GM12865 (cell line): ENCODE data around the gene IGFBPL1.
"Not testable (repeated sequence)": the region's sequence is repeated elsewhere in the genome, so short reads cannot be mapped to it uniquely, and the experiment has no call there.

Experiments used
- DNase-seq: peaks from one replicate; pipeline ENCODE4 v3.0.0; 2010; ENCODE audit warnings: low read depth
- H3K4me3 ChIP-seq: 2 replicates; pipeline ENCODE4 v1.5.1; 2011; ENCODE audit warnings: mild to moderate bottlenecking, low read depth, low read length, control low read depth
- TF ChIP-seq, protein P1 (sequence below): IDR thresholded peaks from 2 replicates; pipeline ENCODE4 v1.5.1; 2011; ENCODE audit warnings: low read length, control low read depth, low read depth, inconsistent platforms; ENCODE audit not compliant: insufficient read depth; ENCODE audit errors: missing control alignments

IGFBPL1 gene

GRCh38 chr9:38384990-38385848 lies 39.0 kb downstream of the IGFBPL1 start:
- H3K4me3 ChIP-seq, result no peak overlapping the region
- TF ChIP-seq, protein P1, sequence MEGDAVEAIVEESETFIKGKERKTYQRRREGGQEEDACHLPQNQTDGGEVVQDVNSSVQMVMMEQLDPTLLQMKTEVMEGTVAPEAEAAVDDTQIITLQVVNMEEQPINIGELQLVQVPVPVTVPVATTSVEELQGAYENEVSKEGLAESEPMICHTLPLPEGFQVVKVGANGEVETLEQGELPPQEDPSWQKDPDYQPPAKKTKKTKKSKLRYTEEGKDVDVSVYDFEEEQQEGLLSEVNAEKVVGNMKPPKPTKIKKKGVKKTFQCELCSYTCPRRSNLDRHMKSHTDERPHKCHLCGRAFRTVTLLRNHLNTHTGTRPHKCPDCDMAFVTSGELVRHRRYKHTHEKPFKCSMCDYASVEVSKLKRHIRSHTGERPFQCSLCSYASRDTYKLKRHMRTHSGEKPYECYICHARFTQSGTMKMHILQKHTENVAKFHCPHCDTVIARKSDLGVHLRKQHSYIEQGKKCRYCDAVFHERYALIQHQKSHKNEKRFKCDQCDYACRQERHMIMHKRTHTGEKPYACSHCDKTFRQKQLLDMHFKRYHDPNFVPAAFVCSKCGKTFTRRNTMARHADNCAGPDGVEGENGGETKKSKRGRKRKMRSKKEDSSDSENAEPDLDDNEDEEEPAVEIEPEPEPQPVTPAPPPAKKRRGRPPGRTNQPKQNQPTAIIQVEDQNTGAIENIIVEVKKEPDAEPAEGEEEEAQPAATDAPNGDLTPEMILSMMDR, result no peak
- no peak for DNase-seq

GRCh38 chr9:38382141-38382540 lies 42.1 kb downstream of the IGFBPL1 start:
- DNase-seq, result no peak
- TF ChIP-seq, protein P1, result no peak
- no peak overlapping the region for H3K4me3 ChIP-seq

DNA sequence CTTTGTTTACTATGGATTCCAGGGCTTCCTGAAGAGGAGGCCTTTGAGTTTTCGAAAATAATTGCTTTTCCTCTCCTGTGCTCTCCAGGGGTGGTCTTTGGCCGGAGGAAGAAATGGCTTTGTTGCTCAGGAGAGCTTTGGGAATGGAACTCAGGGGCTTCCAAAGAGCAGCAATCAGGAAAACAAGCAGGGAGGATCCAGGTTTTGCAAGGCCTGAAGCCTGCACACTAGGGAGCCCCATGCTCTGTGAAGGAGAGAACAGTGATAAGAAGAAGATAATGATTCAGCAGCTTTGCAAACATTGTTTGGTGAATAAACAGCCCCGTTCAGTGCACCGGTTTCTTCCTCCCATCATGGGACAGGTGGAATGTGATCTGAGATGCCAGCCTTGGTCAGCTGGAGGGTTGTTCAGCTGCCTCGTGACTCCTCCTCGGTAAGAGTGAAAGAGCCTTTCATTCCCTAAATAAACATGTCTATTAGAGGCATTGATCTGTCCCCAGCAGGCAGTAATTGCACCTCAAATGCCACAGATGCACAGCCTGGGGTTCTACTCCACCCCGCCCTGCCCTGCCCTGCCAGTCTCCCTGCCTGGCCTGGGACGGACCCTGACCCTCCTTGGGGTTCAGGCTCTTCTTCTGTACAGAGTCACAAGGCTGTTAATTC lies 43.3 kb downstream of the IGFBPL1 start:
- DNase-seq, result no peak
- no peak overlapping the region for H3K4me3 ChIP-seq
- TF ChIP-seq, protein P1, result no peak

DNA sequence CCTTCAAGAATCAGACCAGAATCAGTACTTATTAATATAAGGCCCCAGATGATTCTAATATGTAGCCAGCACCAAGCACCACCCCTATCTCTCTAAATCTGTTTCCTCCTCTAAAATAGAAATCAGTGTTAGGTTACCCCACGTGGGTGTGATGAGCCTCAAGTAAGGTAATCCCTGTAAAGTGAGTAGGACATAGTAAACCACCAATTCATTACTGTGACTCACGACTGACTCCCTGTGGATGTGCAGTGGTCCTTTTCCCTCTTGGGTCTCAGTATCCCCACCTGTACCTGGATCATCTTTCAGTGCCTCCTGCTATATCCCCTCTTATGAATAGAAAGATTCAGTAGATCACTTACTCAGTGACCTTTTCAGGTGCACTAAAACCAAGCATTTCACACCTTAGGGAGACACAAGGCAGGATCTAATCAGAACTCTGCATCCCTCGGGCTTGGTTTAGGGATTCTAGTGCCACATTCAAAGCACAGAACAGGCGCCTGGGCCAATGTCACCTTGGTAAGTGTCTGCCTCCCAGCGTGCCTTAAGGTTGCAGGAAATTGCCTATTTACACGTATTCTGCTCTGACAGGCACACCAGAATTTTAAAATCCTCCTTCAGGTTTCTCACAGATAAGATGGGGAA lies 43.9 kb downstream of the IGFBPL1 start:
- TF ChIP-seq, protein P1, result no peak
- no peak for DNase-seq
- no peak overlapping the region for H3K4me3 ChIP-seq

DNA sequence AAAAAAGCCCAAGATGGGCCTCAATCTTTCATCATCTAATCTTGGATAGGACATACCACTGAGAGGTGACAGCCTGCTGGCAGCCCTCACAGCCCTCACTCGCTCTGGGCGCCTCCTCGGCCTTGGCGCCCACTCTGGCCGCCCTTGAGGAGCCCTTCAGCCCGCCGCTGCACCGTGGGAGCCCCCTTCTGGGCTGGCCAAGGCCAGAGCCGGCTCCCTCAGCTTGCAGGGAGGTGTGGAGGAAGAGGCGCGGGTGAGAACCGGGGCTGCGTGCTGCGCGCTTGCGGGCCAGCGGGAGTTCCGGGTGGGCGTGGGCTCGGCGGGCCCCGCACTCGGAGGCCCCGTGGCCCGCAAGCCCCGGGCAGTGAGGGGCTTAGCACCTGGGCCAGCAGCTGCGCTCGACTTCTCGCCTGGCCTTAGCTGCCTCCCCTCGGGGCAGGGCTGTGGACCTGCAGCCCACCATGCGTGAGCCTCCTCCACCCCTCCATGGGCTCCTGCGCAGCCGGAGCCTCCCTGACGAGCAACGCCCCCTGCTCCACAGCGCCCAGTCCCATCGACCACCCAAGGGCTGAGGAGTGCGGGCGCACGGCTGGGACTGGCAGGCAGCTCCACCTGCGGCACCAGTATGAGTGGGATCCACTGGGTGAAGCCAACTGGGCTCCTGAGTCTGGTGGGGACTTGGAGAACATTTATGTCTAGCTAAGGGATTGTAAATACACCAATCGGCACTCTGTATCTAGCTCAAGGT lies 46.7 kb downstream of the IGFBPL1 start:
- not testable (repeated sequence) for DNase-seq, H3K4me3 ChIP-seq

DNA sequence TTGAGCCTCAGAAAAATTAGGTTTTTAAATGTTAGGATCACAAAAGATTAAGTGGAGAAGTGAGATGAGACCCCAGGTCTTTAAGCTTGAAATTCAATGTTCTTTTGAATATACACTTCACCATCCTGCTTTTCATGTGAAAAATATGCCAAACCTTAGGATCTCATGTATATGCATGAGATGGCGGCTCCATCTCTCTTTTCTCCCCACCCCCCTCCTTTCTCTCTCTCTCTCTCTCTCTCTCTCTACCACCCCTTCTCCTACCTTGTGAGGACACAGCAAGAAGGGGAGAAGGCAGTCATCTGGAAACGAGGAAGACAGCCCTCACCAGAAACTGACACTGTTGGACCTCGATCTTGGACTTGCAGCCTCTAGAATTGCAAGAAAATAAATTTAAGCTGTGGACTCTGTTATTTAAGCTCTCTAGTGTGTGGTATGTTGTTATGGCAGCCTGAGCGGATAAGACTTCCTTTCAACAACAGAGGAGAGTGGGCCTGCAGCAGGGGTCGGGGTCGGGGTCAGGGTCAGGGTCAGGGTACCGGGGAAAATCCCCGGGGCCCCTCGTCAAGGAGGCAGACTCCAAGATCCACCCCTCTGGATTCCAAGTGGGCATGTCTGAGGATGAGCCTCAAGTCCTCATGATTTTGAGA lies 48.1 kb downstream of the IGFBPL1 start:
- DNase-seq, result no peak
- H3K4me3 ChIP-seq, result no peak overlapping the region
- TF ChIP-seq, protein P1, result no peak
